Activated T-cell treated with anti-CD3 and anti-CD28 coated beads, Interleukin-2, amount 50 U/mL, for 24 hours (primary cell): ENCODE data around the gene BIRC7.

ENCODE experiments used
- DNase-seq: peaks from one replicate; pipeline ENCODE4 v3.0.0-alpha.2; 2020
- H3K27ac Mint-ChIP-seq: 2 replicates; pipeline ENCODE4 v1.8.0; 2020; ENCODE audit warnings: mild to moderate bottlenecking, mixed read lengths
- H3K27me3 Mint-ChIP-seq: 2 replicates; pipeline ENCODE4 v1.8.0; 2020; ENCODE audit warnings: mixed read lengths
- H3K36me3 Mint-ChIP-seq: 2 replicates; pipeline ENCODE4 v1.8.0; 2020; ENCODE audit warnings: low read depth, mixed read lengths
- H3K4me1 Mint-ChIP-seq: 2 replicates; pipeline ENCODE4 v1.8.0; 2020; ENCODE audit warnings: low read depth, mixed read lengths
- H3K4me3 Mint-ChIP-seq: 2 replicates; pipeline ENCODE4 v1.8.0; 2020; ENCODE audit warnings: mild to moderate bottlenecking, moderate library complexity, mixed read lengths
- H3K9me3 Mint-ChIP-seq: 2 replicates; pipeline ENCODE4 v1.8.0; 2020; ENCODE audit warnings: mixed read lengths

BIRC7 gene

DNA sequence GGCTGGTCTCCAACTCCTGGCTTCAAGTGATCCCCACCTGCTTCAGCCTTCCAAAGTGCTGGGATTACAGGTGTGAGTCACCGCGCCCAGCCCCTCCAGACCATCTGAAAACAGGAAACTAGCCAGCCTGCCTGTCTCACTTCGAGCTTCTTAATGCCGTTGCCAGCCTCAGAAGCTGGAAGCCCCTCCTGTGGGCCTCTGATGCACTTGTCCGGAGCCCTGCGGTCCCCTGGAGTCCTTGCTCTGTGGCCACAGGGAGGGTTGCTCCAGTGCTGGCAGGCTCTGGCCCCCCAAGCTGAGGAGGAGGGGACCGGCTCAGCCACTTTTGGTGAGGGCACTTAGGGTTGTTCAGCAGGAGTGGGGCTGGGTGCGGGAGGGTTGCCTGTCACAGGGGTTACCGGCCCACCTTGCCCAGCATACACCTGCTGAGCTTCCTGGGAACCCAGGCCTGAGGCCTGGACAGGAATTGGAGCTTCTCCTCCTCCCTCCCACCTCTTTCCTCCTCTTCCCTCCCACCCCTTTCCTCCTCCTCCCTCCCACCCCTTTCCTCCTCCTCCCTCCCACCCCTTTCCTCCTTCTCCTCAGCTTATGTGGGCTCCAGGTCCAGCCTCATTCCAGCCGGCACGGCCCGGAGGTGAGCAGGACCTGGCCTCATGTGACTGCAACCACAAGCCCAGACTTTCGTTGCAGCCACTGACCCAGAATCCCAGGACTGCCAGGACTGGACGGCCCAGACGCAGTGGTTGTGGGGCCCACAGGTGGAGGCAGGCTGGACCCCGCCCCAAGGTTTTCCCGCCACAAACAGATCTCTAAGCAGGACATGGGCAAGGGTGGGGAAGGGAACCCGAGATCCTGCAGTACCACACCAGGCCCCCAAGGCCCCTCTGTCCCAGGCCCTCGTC, 9.4 kb upstream of the BIRC7 start:
- Mint-ChIP-seq H3K9me3 (no peaks in the 10 kb centered on the region), H3K27me3 (peaks cover 25% of the 10 kb centered on the region), H3K4me1 (no peaks in the 10 kb centered on the region), H3K4me3 (no peak overlapping the region), H3K36me3 (no peaks in the 10 kb centered on the region), H3K27ac (no peak overlapping the region)
- no peak for DNase-seq

GRCh38 chr20:63227260-63227659, 8.4 kb upstream of the BIRC7 start:
- H3K27me3 Mint-ChIP-seq, result peaks cover 35% of the 10 kb centered on the region
- no peaks in the 10 kb centered on the region for H3K9me3 Mint-ChIP-seq
- H3K4me1 Mint-ChIP-seq, result no peaks in the 10 kb centered on the region
- no peaks in the 10 kb centered on the region for H3K36me3 Mint-ChIP-seq
- no peak overlapping the region for H3K27ac Mint-ChIP-seq
- no peak for DNase-seq
- no peak overlapping the region for H3K4me3 Mint-ChIP-seq

DNA sequence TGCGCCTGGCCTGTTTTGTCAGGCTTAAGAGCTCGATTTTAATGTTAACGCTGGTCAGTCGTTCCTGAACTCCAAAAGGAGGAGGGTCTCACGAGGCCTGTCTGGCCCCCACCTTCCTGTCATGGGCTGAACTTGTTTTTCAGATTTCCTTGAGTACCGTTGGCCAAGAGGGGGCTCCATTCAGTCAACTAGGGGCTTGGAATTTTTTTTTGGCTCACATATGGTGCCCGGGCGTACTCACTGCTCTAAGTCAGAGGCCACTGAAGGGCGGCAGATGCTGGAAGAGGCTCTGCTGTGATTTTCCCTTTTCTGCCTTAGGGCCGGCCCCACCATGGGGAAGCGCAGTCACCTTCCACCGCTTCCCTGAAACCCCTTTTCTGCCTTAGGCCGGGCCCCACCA, 6.9 kb upstream of the BIRC7 start:
- Mint-ChIP-seq H3K36me3 (no peaks in the 10 kb centered on the region), H3K9me3 (no peaks in the 10 kb centered on the region), H3K27ac (no peak overlapping the region), H3K4me3 (no peak overlapping the region), H3K27me3 (peaks cover 45% of the 10 kb centered on the region), H3K4me1 (no peaks in the 10 kb centered on the region)
- no peak for DNase-seq

- Mint-ChIP-seq H3K27ac (no peak overlapping the region), H3K9me3 (no peaks in the 10 kb centered on the region), H3K36me3 (no peaks in the 10 kb centered on the region), H3K4me3 (no peak overlapping the region), H3K4me1 (peaks cover 1% of the 10 kb centered on the region), H3K27me3 (peaks cover 45% of the 10 kb centered on the region)
- DNase-seq, result no peak
Measured at GRCh38 chr20:63230800-63231268, 4.9 kb upstream of the BIRC7 start.

GRCh38 chr20:63232235-63233060, 3.3 kb upstream of the BIRC7 start:
- H3K4me1 Mint-ChIP-seq, result peaks cover 1% of the 10 kb centered on the region
- no peaks in the 10 kb centered on the region for H3K9me3 Mint-ChIP-seq
- H3K27me3 Mint-ChIP-seq, result peaks cover 45% of the 10 kb centered on the region
- H3K36me3 Mint-ChIP-seq, result no peaks in the 10 kb centered on the region
- DNase-seq, result no peak
- no peak overlapping the region for H3K4me3 Mint-ChIP-seq
- H3K27ac Mint-ChIP-seq, result no peak overlapping the region

GRCh38 chr20:63233061-63233344, 2.7 kb upstream of the BIRC7 start:
- Mint-ChIP-seq H3K9me3 (no peaks in the 10 kb centered on the region), H3K27me3 (peaks cover 45% of the 10 kb centered on the region), H3K4me3 (no peak overlapping the region), H3K4me1 (peaks cover 1% of the 10 kb centered on the region), H3K36me3 (no peaks in the 10 kb centered on the region), H3K27ac (no peak overlapping the region)
- DNase-seq, result no peak

- Mint-ChIP-seq H3K27ac (no peak overlapping the region), H3K4me3 (no peak overlapping the region), H3K9me3 (no peaks in the 10 kb centered on the region), H3K27me3 (peaks cover 43% of the 10 kb centered on the region), H3K36me3 (no peaks in the 10 kb centered on the region), H3K4me1 (peaks cover 1% of the 10 kb centered on the region)
- no peak for DNase-seq
Measured at GRCh38 chr20:63233924-63234323, 1.8 kb upstream of the BIRC7 start.

- H3K27ac Mint-ChIP-seq, result no peak overlapping the region
- H3K27me3 Mint-ChIP-seq, result peaks cover 34% of the 10 kb centered on the region
- H3K4me1 Mint-ChIP-seq, result peaks cover 1% of the 10 kb centered on the region
- peak; percentile 51 for DNase-seq
- H3K4me3 Mint-ChIP-seq, result no peak overlapping the region
- H3K36me3 Mint-ChIP-seq, result no peaks in the 10 kb centered on the region
- no peaks in the 10 kb centered on the region for H3K9me3 Mint-ChIP-seq
Measured at GRCh38 chr20:63234693-63235398, 859 bp upstream of the BIRC7 start.

DNA sequence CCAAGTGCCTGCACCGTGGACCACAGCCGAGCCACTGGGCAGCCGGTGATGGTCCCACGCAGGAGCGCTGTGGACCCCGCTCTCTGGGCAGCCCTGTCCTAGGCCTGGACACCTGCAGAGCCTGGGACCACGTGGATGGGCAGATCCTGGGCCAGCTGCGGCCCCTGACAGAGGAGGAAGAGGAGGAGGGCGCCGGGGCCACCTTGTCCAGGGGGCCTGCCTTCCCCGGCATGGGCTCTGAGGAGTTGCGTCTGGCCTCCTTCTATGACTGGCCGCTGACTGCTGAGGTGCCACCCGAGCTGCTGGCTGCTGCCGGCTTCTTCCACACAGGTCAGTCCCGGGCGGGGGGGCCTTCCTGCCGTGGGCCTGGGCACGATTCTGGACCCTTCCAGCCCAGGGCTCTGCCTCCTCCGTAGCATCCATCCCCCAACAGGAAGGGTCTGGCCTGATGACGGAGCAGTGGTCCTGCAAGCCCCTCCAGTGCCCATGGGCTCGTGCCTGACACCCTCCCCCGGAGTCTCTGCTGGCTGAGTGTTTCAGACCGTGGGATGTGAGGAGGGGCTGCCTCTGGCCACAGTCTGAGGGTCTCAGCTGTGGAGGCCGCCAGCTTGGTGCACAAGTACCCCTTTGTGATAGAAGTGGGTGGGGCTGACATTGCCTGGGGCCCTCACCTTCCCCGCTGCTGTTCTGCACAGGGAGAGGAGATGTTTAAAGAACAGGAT, 572 bp downstream of the BIRC7 start:
- Mint-ChIP-seq H3K36me3 (no peaks in the 10 kb centered on the region), H3K4me1 (peaks cover 1% of the 10 kb centered on the region), H3K4me3 (no peak overlapping the region), H3K27ac (no peak overlapping the region), H3K27me3 (peaks cover 20% of the 10 kb centered on the region), H3K9me3 (no peaks in the 10 kb centered on the region)
- no peak for DNase-seq

GRCh38 chr20:63238031-63238430, 2.3 kb downstream of the BIRC7 start:
- no peak overlapping the region for H3K4me3 Mint-ChIP-seq
- no peaks in the 10 kb centered on the region for H3K9me3 Mint-ChIP-seq
- no peaks in the 10 kb centered on the region for H3K36me3 Mint-ChIP-seq
- DNase-seq, result no peak
- peaks cover 6% of the 10 kb centered on the region for H3K27me3 Mint-ChIP-seq
- H3K27ac Mint-ChIP-seq, result no peak overlapping the region
- H3K4me1 Mint-ChIP-seq, result peaks cover 1% of the 10 kb centered on the region

DNA sequence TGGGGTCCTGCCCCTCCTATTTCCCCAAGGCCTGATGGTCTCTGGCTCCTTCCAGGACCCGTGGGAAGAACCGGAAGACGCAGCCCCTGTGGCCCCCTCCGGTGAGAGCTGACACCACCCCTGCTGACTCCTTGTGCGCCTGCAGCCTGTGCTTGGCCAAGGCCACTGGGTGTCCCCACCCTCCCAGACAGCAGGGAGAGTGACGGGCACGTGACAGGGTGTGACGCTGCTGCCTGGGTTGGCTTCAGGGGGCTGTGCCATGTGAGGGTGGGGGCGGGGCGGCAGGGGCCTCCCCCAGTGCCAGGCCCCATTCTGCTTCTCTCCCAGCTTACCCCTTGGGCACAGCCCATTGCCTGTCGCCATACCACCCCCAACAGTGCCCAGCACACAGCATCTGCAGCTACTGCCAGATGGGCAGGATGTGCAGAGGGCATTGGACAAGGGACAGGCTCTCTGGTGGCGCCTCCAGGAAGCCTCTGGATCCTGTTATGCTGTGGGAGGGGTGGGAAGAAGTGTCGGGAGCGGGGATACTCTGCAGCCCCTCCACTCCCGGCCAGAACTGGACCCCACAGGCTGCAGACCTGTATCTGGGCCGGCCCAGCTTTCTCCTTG, 2.9 kb downstream of the BIRC7 start:
- Mint-ChIP-seq H3K4me1 (peaks cover 1% of the 10 kb centered on the region), H3K27ac (no peak overlapping the region), H3K9me3 (no peaks in the 10 kb centered on the region), H3K27me3 (peaks cover 4% of the 10 kb centered on the region), H3K4me3 (no peak overlapping the region), H3K36me3 (no peaks in the 10 kb centered on the region)
- DNase-seq, result no peak

- Mint-ChIP-seq H3K27ac (no peak overlapping the region), H3K4me3 (no peak overlapping the region), H3K27me3 (peaks cover 4% of the 10 kb centered on the region), H3K4me1 (peaks cover 1% of the 10 kb centered on the region), H3K36me3 (no peaks in the 10 kb centered on the region), H3K9me3 (no peaks in the 10 kb centered on the region)
- no peak for DNase-seq
Measured at GRCh38 chr20:63239431-63239830, 3.7 kb downstream of the BIRC7 start.

DNA sequence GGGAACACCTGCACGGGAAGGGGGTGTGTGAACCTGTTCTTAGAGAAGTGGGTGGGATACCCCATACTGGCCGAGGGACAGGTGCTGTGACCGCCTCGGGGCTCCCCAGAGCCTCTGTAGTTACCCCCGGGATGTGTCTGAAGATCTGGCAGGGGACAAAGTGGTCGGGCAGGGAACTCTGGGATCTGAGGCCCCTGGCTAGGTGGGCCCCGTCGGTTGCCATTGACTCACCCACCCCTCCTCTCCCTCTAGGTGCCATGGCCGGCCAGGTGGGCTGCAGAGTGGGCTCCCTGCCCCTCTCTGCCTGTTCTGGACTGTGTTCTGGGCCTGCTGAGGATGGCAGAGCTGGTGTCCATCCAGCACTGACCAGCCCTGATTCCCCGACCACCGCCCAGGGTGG, 4.3 kb downstream of the BIRC7 start:
- no peak for DNase-seq

DNA sequence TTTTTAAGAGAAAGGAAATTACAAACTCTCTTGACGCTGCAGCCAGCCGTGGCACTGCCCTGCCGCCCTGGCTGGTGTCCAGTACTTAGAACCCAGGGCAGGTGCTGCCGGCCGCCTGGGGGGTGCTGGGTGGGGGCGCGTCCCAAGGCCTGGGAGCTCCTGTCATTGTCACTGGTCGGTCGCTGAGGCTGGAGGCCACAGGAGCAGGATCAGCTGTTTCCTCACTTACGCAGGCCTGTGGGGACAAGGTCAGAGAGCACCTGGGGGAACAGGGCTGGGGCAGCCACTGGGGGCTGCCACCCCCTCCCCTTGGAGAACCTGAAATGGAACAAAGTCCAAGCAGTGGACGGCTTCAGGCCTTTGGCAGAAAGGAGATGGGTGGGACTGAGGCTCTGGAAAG, 5.6 kb downstream of the BIRC7 start:
- H3K9me3 Mint-ChIP-seq, result no peaks in the 10 kb centered on the region
- no peak for DNase-seq
- H3K4me3 Mint-ChIP-seq, result no peak overlapping the region
- H3K4me1 Mint-ChIP-seq, result no peaks in the 10 kb centered on the region
- H3K27me3 Mint-ChIP-seq, result peaks cover 12% of the 10 kb centered on the region
- H3K27ac Mint-ChIP-seq, result no peak overlapping the region
- H3K36me3 Mint-ChIP-seq, result no peaks in the 10 kb centered on the region

More for the DNA sequence above, 4.3 kb downstream of the BIRC7 start:
- no peak overlapping the region for H3K4me3 Mint-ChIP-seq
- no peaks in the 10 kb centered on the region for H3K36me3 Mint-ChIP-seq
- peaks cover 1% of the 10 kb centered on the region for H3K4me1 Mint-ChIP-seq
- H3K27me3 Mint-ChIP-seq, result peaks cover 4% of the 10 kb centered on the region
- no peaks in the 10 kb centered on the region for H3K9me3 Mint-ChIP-seq
- H3K27ac Mint-ChIP-seq, result no peak overlapping the region
